ENCODE measurements around the gene HOXC9. TPM values are rescaled to one million over a fixed set of nuclear protein-coding genes. Genes with fewer than 3 reads are reported as not detected.

The HOXC9 gene
- total RNA-seq, 2 donors from 2014 or later: 0.23 to 3.0 TPM

- no peak for TF ChIP-seq POLR2AphosphoS5 (IDR thresholded peaks at IDR 0.05)
- intact Hi-C loops (cut with DNase I): no loop called here
- Histone ChIP-seq H3K27me3 (replicated peaks; ENCODE audit: insufficient read depth) (peaks cover 79% of the 10 kb centered on the region), H3K4me3 (peak overlapping the region; percentile 12 to 27), H3K36me3 (no peaks in the 10 kb centered on the region), H3K27ac (no peak overlapping the region), H3K4me1 (replicated peaks) (no peaks in the 10 kb centered on the region), H3K9me3 (no peaks in the 10 kb centered on the region)
- WGBS: 7% methylated on average over 40 of the region's 48 CpGs
- DNase-seq (ENCODE audit: low spot score): no peak
Observed at GRCh38 chr12:53995378-53996239, 4.4 kb upstream of the HOXC9 start.

GRCh38 chr12:53996240-53997203 is 3.4 kb upstream of the HOXC9 start:
- H3K36me3 ChIP-seq: no peaks in the 10 kb centered on the region
- DNase-seq (ENCODE audit: low spot score): no peak
- 69% methylated on average over 29 of the region's 29 CpGs for WGBS
- no peaks in the 10 kb centered on the region for H3K9me3 ChIP-seq
- peaks cover 80% of the 10 kb centered on the region for H3K27me3 ChIP-seq (replicated peaks; ENCODE audit: insufficient read depth)
- no peaks in the 10 kb centered on the region for H3K4me1 ChIP-seq (replicated peaks)
- H3K27ac ChIP-seq: no peak overlapping the region
- intact Hi-C loops (cut with DNase I): no loop called here
- H3K4me3 ChIP-seq: peak overlapping the region in 1 of 2 donors; percentile 12
- TF ChIP-seq POLR2AphosphoS5 (IDR thresholded peaks at IDR 0.05) (no peak), CTCF (IDR thresholded peaks at IDR 0.05) (no peak), POLR2A (IDR thresholded peaks at IDR 0.05) (no peak)

- peaks cover 80% of the 10 kb centered on the region for H3K27me3 ChIP-seq (replicated peaks; ENCODE audit: insufficient read depth)
- H3K27ac ChIP-seq: no peak overlapping the region
- WGBS: 19% methylated on average over 35 of the region's 35 CpGs
- no peak overlapping the region for H3K4me3 ChIP-seq
- H3K36me3 ChIP-seq: no peaks in the 10 kb centered on the region
- H3K4me1 ChIP-seq (replicated peaks): no peaks in the 10 kb centered on the region
- intact Hi-C loops (cut with DNase I): no loop called here
- H3K9me3 ChIP-seq: no peaks in the 10 kb centered on the region
- TF ChIP-seq POLR2A (IDR thresholded peaks at IDR 0.05): no peak
- TF ChIP-seq POLR2AphosphoS5 (IDR thresholded peaks at IDR 0.05): no peak
- no peak for TF ChIP-seq CTCF (IDR thresholded peaks at IDR 0.05)
- no peak for DNase-seq (ENCODE audit: low spot score)
Observed at GRCh38 chr12:53997204-53998109, 2.5 kb upstream of the HOXC9 start.

- H3K4me3 ChIP-seq: no peak overlapping the region
- no peaks in the 10 kb centered on the region for H3K36me3 ChIP-seq
- no peaks in the 10 kb centered on the region for H3K9me3 ChIP-seq
- peaks cover 84% of the 10 kb centered on the region for H3K27me3 ChIP-seq (replicated peaks; ENCODE audit: insufficient read depth)
- H3K27ac ChIP-seq: no peak overlapping the region
- intact Hi-C loops (cut with DNase I): no loop called here
- TF ChIP-seq POLR2AphosphoS5 (IDR thresholded peaks at IDR 0.05) (no peak), POLR2A (IDR thresholded peaks at IDR 0.05) (no peak), CTCF (IDR thresholded peaks at IDR 0.05) (no peak)
- DNase-seq (ENCODE audit: low spot score): no peak
- no peaks in the 10 kb centered on the region for H3K4me1 ChIP-seq (replicated peaks)
- WGBS: 20% methylated on average over 11 of the region's 11 CpGs
Observed at GRCh38 chr12:53998110-53998899, 1.7 kb upstream of the HOXC9 start.
